GM12873 (cell line): ENCODE data around the gene AQP1.

Source experiments
- TF ChIP-seq, protein P1 (sequence below): IDR thresholded peaks from 2 replicates; pipeline ENCODE4 v1.5.1; 2012; ENCODE audit warnings: low read depth, mild to moderate bottlenecking, moderate library complexity, low read length, control low read depth; ENCODE audit not compliant: insufficient read depth; ENCODE audit errors: missing control alignments

Gene AQP1

DNA sequence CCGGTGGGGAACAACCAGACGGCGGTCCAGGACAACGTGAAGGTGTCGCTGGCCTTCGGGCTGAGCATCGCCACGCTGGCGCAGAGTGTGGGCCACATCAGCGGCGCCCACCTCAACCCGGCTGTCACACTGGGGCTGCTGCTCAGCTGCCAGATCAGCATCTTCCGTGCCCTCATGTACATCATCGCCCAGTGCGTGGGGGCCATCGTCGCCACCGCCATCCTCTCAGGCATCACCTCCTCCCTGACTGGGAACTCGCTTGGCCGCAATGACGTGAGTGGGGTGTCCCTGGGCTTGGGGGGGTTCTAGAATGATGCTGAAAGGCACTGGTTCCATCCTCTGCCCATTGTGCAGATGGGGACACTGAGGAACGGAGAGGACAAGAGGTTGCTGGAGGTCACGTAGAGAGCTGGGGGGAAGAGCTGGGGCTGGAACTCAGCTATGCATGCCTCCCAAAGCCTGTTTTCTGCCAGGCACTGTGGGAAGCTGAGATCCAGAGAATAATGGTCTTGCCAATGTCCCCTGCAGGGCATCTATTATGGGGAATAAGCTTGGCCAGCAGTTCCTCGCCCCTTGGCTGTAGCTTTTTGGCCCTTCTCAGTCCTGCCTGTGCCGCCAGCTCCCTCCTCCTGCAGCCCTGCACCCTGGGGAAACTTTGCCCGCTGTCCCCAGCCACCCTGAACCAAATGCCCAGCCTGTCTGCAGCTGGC, 523 bp downstream of the AQP1 start:
- TF ChIP-seq, protein P1, sequence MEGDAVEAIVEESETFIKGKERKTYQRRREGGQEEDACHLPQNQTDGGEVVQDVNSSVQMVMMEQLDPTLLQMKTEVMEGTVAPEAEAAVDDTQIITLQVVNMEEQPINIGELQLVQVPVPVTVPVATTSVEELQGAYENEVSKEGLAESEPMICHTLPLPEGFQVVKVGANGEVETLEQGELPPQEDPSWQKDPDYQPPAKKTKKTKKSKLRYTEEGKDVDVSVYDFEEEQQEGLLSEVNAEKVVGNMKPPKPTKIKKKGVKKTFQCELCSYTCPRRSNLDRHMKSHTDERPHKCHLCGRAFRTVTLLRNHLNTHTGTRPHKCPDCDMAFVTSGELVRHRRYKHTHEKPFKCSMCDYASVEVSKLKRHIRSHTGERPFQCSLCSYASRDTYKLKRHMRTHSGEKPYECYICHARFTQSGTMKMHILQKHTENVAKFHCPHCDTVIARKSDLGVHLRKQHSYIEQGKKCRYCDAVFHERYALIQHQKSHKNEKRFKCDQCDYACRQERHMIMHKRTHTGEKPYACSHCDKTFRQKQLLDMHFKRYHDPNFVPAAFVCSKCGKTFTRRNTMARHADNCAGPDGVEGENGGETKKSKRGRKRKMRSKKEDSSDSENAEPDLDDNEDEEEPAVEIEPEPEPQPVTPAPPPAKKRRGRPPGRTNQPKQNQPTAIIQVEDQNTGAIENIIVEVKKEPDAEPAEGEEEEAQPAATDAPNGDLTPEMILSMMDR, result no peak

DNA sequence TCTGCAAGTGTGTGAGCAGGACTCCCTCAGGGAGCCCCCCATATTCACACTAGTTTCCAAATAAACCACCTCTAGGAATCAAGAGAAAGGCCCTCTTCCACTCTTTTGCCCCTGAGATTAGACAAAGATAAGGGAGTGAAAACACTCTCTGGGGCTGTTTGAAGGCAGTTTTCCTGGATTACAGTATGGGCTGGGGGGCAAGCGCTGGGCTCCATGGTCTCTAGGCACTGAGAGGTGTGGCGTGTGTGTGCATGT, 1.0 kb downstream of the AQP1 start:
- TF ChIP-seq, protein P1, result no peak

GRCh38 chr7:30912986-30913811, 1.5 kb downstream of the AQP1 start:
- TF ChIP-seq, protein P1, result no peak

GRCh38 chr7:30913821-30914515, 2.3 kb downstream of the AQP1 start:
- TF ChIP-seq, protein P1, result no peak

DNA sequence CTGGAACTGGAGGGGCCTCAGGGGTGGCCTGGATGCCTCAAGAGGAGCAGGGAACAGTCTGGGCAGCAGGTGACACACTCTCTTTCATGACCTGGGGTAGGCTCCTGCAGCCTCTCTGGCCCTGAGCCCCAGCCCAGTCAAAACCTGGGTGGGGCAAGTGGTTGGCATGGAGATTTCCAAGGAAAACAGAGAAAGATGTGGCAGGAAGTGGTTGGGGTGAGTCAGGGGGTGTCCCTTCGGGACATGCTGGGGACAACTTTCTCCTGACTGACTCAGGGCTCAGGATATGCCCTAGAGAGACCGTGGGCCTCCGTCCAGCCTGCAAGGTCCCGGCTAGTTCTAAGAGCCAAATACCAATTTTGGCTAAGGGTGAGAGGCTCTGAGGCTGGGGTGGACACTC, 2.9 kb downstream of the AQP1 start:
- TF ChIP-seq, protein P1, result no peak

- TF ChIP-seq, protein P1, result no peak
Measured at GRCh38 chr7:30915005-30915601, 3.5 kb downstream of the AQP1 start.

- TF ChIP-seq, protein P1, result no peak
Measured at GRCh38 chr7:30915751-30916150, 4.1 kb downstream of the AQP1 start.
